LNCaP clone FGC (cell line): ENCODE results near the gene ICA1.

Experiments used
- DNase-seq: peaks from one replicate; pipeline ENCODE4 v3.0.0-alpha.2; 2011; ENCODE audit warnings: low read depth
- H3K4me3 ChIP-seq: 2 replicates; pipeline ENCODE4 v1.5.1; 2011; ENCODE audit warnings: mild to moderate bottlenecking, low read depth, low read length, control low read depth
- CTCF ChIP-seq: IDR thresholded peaks from 2 replicates; pipeline ENCODE4 v1.5.1; 2012; ENCODE audit warnings: mild to moderate bottlenecking; ENCODE audit not compliant: control insufficient read depth, insufficient read depth; ENCODE audit errors: extremely low read depth

The ICA1 gene

GRCh38 chr7:8283968-8284367 lies 22.0 kb upstream of the ICA1 start:
- DNase-seq: no peak
- TF ChIP-seq CTCF: no peak
- no peak overlapping the region for H3K4me3 ChIP-seq

GRCh38 chr7:8282871-8283270 lies 20.9 kb upstream of the ICA1 start:
- no peak overlapping the region for H3K4me3 ChIP-seq
- no peak for DNase-seq
- TF ChIP-seq CTCF: no peak

GRCh38 chr7:8282162-8282561 lies 20.2 kb upstream of the ICA1 start:
- H3K4me3 ChIP-seq: no peak overlapping the region
- DNase-seq: no peak
- no peak for TF ChIP-seq CTCF

- no peak for TF ChIP-seq CTCF
- H3K4me3 ChIP-seq: no peak overlapping the region
- no peak for DNase-seq
Measured at GRCh38 chr7:8278183-8278582, 16.2 kb upstream of the ICA1 start.

- DNase-seq: no peak
- peak; percentile 41; the same call in 1 of the 2 replicates for TF ChIP-seq CTCF
- H3K4me3 ChIP-seq: no peak overlapping the region
Measured at GRCh38 chr7:8277394-8277982, 15.5 kb upstream of the ICA1 start.

- DNase-seq: no peak
- no peak for TF ChIP-seq CTCF
- H3K4me3 ChIP-seq: no peak overlapping the region
Measured at GRCh38 chr7:8274589-8274988, 12.6 kb upstream of the ICA1 start.

- H3K4me3 ChIP-seq: no peak overlapping the region
- no peak for DNase-seq
- TF ChIP-seq CTCF: no peak
Measured at GRCh38 chr7:8271960-8272359, 10.0 kb upstream of the ICA1 start.
